GM10847 (cell line): ENCODE measurements around the gene PHPT1.

Source experiments
- POLR2A ChIP-seq: IDR thresholded peaks from 2 replicates; pipeline ENCODE4 v1.6.1; 2011; ENCODE audit not compliant: insufficient read length; ENCODE audit errors: extremely low read depth

PHPT1 gene

DNA sequence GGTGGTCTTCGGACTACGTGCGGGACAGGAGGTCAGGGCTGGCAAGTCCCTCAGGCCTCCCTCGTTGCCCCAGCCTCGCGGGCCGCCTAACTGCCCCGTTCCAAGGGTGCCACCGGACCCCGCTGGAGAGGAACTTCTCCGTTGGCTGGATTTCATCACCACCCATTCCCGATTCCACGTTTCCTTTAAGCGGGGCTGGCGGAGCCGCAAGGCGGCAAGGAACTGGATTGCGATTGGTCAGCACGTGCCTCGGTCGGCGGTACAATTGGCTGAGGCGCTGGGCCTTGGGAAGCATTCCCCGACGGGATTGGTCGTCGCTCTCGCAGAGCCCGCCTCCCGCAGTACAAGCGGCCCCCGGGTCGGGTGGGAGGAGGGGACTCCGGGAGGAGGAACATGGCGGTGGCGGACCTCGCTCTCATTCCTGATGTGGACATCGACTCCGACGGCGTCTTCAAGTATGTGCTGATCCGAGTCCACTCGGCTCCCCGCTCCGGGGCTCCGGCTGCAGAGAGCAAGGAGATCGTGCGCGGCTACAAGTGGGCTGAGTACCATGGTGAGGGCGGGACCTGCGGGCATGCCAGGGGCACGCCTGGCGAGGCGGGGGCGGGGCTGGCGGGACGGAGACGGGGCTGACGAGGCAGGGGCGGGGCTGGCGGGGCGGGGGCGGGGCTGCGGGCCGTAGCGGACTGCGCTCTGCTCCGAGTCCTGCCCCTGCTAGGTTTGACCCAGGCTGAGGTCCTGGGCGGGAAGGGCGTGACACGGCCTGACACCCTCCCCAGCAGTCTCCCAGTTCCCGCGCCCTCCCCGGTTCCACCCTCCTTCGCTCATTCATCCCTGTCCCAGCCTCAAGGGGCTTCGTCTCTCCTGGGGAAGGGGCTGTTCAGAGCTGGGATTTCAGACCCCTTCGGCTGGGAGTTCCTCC is at the start of gene PHPT1:
TSS of gene PHPT1 (plus strand) at position 372 of the 922 bp plus-strand sequence. CDS start at position 394, 22 bp downstream.
- peak; percentile 87 for TF ChIP-seq POLR2A

DNA sequence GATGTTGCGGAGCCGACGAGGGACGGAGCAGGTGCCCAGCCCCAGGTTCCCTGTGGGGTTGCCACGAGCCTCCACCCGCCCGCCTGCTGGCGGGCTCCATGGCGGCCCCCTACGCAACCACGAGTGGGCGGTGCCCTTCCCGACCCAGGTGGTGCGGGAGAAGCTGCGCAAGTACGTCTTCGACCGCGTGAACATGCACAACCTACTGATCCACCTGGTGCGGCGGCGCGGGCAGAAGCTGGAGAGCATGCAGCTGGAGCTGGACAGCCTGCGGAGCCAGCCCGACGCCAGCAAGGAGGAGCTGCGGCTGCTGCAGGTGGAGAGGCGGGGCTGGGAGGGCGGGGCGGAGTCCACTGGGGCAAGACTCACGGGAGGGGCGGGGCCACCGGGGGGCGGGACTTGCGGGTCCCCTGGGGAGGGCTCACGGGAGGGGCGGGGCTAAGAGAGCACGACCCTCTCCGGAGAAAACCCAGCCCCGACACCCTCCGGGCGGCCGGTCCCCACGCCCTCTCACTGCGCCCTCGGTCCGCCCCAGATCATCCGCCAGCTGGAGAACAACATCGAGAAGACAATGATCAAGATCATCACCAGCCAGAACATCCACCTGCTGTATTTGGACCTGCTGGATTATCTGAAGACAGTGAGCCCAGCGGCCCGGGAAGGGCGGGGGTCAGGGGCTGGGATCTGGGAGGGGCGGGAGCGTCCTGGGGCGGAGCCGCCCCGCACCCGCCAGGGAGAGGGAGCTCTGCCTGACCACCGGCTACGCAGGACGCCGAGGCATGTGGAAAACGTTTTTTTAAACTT is 49.2 kb upstream of the PHPT1 start:
- no peak for TF ChIP-seq POLR2A

DNA sequence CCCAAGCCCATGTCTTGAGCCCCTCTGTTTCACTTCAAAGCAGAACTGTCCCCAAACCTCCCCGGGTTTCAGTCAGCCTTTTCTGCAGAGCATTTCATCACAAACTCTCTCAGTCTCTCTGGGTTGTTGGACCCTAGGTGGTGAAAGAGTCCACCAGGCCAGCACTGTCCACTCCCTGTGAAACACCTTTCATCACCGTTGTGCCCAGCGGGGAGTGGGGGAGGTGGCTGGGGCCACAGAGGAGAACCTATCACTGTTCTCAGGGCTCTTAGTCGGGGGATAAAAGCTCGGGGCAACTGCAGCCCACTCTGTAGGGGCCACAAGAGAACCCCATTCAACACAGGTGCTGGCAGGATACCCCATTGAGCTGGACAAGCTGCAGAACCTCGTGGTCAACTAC is 46.9 kb upstream of the PHPT1 start:
- no peak for TF ChIP-seq POLR2A

DNA sequence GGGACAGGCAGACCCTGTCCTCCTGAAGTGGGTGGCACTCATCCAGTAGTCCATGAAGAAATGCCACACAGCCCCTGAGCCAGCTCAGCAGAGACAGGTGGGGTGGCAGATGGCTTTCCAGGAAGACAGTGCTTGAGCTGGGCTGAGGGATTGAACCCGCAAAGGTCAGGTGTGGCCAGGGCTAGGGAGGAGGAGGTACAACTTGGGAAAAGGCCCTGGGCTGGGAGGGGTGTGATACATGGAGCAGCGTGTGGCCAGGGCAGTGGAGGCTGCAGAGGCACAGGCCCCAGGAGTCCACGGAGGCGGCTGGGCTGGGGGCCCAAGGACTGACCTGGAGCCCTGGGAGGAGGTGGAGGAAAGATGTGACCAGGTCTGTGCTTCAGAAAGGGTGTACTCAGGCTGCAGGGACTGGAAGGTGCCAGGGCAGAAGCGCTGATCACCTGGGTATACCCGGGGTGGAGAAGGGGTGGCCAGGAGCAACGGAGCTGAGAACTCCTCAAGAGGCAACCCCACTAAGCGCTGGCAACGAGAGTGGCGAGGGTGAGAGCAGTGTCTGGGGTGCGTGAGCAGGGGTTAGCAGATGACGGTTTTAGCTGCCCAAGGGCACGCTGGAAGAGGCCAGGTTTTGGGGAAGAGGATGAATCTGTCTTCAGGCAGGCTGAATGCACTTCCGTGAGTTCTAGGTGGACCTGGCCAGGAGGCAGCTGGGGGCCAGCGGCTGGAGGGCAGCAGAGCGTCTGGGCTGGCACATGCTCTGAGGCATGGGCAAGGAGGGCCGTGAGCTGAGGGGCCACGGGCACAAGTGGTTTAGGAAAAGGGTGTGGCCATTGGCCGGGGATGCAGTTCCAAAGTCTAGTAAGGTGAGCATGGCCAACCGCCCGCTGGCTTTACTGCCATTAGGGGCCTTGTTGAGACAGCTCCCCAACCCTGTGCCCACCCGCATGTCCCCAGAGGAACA is 45.4 kb upstream of the PHPT1 start:
- TF ChIP-seq POLR2A = no peak

DNA sequence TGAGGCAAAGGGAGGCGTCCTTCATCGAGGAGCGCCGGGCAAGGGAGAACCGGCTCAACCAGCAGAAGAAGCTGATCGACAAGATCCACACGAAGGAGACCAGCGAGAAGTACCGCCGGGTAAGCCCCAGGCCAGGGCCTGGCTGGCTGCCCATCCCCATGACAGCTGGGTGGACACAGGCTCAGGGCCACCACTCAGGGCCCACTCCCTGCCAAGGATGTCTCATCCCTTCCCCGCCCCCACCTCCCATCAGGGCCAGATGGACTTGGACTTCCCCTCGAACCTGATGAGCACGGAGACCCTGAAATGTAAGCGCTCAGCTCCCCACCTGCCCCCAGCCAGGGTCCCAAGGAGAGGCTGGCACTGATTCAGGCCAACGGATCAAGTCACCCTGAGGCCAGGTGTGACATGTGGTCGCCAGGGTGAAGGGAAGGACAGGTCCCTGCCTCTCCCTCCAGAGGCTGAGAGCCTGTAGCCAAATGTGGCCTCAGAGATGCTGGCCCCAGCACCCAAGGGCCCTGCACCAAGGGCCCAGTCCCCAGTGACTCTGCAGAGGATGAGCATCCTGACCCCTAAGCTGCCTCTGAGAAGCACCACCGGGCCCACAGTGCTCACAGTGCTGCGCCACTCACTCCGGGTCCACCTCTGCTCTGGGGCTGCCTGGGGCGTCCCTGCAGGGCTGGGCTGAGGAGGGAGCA is 44.6 kb upstream of the PHPT1 start:
- TF ChIP-seq POLR2A = no peak

DNA sequence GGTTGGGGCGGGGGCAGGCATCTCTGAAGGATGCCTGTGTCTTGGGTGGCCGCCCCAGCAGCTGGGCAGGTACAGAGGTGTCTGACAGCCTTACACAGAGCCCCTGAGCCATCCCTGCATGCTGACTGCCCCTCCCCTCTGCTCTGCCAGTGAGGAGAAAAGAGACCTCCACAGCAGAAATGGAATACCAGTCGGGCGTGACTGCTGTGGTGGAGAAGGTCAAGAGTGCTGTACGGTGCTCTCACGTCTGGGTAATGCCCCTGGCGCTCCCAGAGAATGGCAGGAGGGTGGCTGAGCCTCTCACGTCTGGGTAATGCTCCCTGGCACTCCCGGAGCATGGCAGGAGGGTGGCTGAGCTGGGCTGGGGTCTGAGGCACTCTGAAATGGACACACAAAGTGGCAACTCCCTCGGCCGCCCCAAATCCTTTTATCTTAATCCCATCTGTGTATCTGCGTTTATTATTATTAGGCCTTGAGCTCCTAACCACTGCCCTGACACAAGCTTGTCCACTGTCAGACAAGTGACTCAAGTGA is 43.9 kb upstream of the PHPT1 start:
- TF ChIP-seq POLR2A = no peak

DNA sequence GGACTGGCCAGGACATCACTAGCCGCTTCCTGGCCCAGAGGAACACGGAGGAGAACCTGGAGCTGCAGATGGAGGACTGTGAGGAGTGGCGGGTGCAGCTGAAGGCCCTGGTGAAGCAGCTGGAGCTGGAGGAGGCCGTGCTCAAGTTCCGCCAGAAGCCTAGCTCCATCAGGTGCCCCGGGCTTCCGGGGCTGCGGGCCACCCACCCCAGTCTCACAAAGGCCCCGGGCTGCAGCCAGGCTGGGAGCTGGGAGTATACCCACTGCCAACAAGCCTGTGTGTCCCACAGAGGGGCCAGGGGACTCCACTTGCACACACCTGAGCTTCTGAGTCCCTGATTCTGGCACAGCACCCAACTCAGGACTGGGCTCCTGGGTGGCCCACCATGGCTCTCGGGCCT is 43.1 kb upstream of the PHPT1 start:
- no peak for TF ChIP-seq POLR2A

DNA sequence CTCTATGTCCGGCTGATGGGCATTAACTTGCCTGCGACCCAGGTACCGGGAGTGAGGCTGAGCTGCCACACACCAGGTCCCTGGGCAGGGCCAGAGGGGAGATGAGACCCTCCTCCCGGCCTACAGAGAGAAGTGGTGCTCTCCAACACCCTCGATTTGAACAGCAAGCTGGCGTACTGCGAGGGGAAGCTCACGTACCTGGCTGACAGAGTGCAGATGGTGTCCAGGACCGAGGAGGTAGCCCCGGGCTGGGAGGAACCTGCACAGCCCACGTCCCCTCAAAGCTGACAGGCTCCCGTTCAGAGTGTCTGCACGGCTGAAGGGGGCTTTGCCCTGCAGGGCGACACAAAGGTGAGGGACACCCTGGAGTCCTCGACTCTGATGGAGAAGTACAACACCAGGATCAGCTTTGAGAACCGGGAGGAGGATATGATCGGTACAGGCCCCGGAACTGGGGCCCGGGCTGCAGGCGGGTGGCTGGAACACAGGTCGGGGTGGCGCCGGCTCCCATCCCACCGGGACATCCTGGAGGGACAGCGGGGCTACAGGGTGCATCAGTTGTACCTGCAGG is 42.5 kb upstream of the PHPT1 start:
- TF ChIP-seq POLR2A = no peak

DNA sequence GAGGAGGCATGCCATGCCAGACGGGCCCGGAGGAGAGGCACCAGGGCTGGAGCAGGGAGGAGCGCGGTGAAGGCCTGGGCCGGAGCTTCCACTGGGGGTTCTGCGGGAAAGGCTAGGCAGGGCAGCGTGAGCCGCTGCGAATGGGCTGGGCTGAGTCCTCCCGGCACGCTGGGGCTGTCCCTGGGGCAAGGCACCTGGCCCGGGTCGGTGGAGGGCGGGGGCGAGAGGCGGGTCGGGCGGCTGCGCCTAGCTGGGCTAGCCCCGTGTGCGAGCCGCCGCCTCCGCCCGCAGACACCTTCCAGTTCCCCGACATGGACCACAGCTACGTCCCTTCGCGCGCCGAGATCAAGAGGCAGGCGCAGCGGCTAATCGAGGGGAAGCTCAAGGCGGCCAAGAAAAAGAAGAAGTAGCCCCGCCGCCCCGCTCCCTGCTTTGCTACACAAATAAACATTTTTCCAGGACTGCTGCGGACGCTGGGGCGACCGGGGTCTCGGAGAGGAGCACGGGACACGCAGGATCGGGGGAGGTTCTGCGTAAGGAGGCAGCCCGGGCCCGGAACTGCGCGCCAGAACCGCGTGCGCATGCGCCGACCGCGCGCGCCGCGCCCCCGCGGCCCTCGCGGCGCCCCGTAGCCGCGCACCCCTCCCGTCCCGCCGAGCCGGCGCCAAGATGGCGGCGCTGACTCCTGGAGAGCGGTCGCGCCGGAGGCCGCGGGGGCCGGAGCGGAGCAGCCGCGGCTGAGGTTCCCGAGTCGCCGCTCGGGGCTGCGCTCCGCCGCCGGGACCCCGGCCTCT is 41.7 kb upstream of the PHPT1 start, which contains the start of gene RABL6:
TSS of gene RABL6 (plus strand) at position 668 of the 794 bp plus-strand sequence. CDS start 249 bp downstream, outside the sequence.
- TF ChIP-seq POLR2A = peak; percentile 77

DNA sequence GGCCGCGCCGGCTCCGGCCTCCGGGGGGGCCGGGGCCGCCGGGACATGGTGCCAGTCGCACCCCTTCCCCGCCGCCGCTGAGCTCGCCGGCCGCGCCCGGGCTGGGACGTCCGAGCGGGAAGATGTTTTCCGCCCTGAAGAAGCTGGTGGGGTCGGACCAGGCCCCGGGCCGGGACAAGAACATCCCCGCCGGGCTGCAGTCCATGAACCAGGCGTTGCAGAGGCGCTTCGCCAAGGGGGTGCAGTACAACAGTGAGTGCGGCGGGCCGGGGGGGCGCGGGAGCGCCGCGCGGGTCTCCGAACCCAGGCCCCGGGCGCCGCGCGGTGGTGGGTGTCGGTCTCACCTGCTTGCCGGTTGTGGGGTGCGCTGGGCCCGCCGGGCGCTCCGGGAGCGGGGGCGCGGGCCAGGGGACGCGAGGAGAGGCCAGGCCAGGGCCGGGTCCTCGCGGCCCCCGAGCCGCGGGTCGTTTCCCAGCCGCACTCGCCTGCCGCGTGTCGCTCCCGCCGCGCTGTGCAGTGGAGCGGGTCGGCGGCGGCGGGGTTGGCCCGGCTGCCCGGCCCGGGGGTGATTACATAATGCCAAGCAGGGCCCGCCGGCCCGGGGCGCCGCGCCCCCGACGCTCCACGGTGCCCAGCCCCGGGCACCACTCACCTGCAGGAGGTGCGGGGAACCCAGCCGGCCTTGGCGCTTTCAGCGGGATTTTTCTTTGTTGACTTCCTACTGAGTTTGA is 41.0 kb upstream of the PHPT1 start:
- no peak for TF ChIP-seq POLR2A

DNA sequence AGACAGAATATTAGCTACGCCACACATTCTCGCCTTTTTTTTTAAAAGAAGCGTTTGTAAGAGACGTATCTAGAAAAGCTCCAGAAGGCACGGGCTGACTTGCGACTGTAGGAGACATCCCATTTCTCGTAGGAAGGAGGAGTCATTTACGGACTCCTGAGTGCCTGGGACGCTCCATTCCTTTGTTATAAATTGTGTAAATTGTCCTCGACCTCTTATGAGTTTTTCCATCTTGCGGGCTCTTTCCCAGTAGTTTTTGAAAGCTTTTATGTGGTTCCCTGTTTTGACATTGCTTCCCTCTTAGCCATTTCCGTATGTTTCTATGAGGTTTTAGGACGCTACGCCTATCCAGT is 40.4 kb upstream of the PHPT1 start:
- TF ChIP-seq POLR2A = no peak

DNA sequence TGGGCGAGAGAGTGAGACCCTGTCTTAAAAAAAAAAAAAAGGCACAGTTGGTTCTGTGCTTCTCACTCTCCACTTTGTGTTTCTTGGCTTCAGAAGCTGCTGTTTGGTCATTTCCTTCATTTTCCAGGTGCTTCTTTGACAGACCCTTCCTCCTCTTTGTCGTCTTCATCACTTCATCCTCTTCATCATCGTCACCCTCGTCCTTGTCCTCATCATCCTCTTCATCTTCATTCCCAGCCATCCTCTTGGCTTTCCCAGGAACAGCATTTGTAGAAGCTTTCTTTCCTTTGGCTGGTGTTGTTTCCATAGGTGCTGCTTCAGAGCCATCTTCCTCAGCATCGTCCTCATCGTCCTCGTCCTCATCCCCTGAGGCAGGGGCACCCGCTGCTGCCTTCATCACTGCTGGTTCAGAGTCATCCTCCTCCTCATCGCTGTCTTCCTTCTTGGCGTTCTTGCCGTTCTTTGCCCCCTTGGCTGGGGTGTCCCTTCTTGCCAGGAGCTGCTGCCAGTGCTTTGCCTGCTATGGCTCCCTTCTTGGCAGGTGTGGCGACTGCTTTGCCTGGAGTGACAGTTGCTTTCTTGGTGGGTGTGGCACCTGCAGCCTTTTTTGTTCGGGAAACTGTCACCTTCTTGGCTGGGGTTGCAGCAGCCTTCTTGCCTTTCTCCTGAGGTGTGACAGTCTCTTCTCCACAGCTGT is 34.3 kb upstream of the PHPT1 start:
- no peak for TF ChIP-seq POLR2A

DNA sequence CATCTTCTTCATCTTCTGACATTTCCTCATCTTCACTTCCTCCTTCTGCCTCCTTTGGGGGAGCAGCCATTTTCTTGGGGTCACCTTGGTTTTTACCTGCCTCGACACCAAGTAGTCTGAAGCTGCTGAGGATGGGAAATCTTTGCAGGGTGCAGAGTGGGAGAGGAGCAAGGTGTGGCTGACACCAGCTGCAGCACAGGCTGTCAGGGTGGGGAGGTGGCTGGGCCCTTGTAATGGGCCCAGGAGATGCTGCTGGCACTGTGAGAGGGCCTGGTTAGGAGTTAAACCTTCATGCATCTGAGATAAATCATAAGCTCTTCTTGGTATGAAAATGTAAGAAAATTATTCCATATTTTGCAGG is 33.8 kb upstream of the PHPT1 start:
- no peak for TF ChIP-seq POLR2A
